ENCODE data around the gene FAM124A. TPM values are rescaled to one million over a fixed set of nuclear protein-coding genes. Genes with fewer than 3 reads are reported as not detected.

FAM124A gene
- total RNA-seq, 1 donor from 2014 or later = 1.5 TPM

- Mint-ChIP-seq H3K4me3 (ENCODE audit: low read depth) (no peak overlapping the region), H3K36me3 (ENCODE audit: insufficient read depth) (no peaks in the 10 kb centered on the region), H3K9me3 (ENCODE audit: low read depth) (no peaks in the 10 kb centered on the region), H3K27me3 (peaks cover 6% of the 10 kb centered on the region), H3K4me1 (ENCODE audit: low read depth) (no peaks in the 10 kb centered on the region), H3K27ac (no peak overlapping the region)
- no peak for DNase-seq (ENCODE audit: low spot score, unreplicated experiment)
- TF ChIP-seq CTCF (IDR thresholded peaks at IDR 0.05; ENCODE audit: unreplicated experiment) = no peak
These were observed 21.6 kb downstream of the FAM124A start for GRCh38 chr13:51243832-51244231.

GRCh38 chr13:51244637-51245405 lies 22.6 kb downstream of the FAM124A start:
- no peak for DNase-seq (ENCODE audit: low spot score, unreplicated experiment)
- no peak for TF ChIP-seq CTCF (IDR thresholded peaks at IDR 0.05; ENCODE audit: unreplicated experiment)
- Mint-ChIP-seq H3K27me3 (peaks cover 6% of the 10 kb centered on the region), H3K27ac (no peak overlapping the region), H3K4me3 (ENCODE audit: low read depth) (no peak overlapping the region), H3K4me1 (ENCODE audit: low read depth) (no peaks in the 10 kb centered on the region), H3K36me3 (ENCODE audit: insufficient read depth) (no peaks in the 10 kb centered on the region), H3K9me3 (ENCODE audit: low read depth) (no peaks in the 10 kb centered on the region)

GRCh38 chr13:51245583-51245982 lies 23.4 kb downstream of the FAM124A start:
- H3K27ac Mint-ChIP-seq = no peak overlapping the region
- no peaks in the 10 kb centered on the region for H3K36me3 Mint-ChIP-seq (ENCODE audit: insufficient read depth)
- DNase-seq (ENCODE audit: low spot score, unreplicated experiment) = no peak
- H3K9me3 Mint-ChIP-seq (ENCODE audit: low read depth) = no peaks in the 10 kb centered on the region
- peaks cover 6% of the 10 kb centered on the region for H3K27me3 Mint-ChIP-seq
- TF ChIP-seq CTCF (IDR thresholded peaks at IDR 0.05; ENCODE audit: unreplicated experiment) = no peak
- H3K4me1 Mint-ChIP-seq (ENCODE audit: low read depth) = no peaks in the 10 kb centered on the region
- H3K4me3 Mint-ChIP-seq (ENCODE audit: low read depth) = no peak overlapping the region

- no peak for DNase-seq (ENCODE audit: low spot score, unreplicated experiment)
- Mint-ChIP-seq H3K27ac (no peak overlapping the region), H3K4me1 (ENCODE audit: low read depth) (no peaks in the 10 kb centered on the region), H3K9me3 (ENCODE audit: low read depth) (no peaks in the 10 kb centered on the region), H3K36me3 (ENCODE audit: insufficient read depth) (no peaks in the 10 kb centered on the region), H3K4me3 (ENCODE audit: low read depth) (no peak overlapping the region), H3K27me3 (peaks cover 3% of the 10 kb centered on the region)
- no peak for TF ChIP-seq CTCF (IDR thresholded peaks at IDR 0.05; ENCODE audit: unreplicated experiment)
These were observed 23.8 kb downstream of the FAM124A start for GRCh38 chr13:51246025-51246417.

GRCh38 chr13:51246418-51247277 lies 24.4 kb downstream of the FAM124A start:
- Mint-ChIP-seq H3K27ac (no peak overlapping the region), H3K9me3 (ENCODE audit: low read depth) (no peaks in the 10 kb centered on the region)
- TF ChIP-seq CTCF (IDR thresholded peaks at IDR 0.05; ENCODE audit: unreplicated experiment) = no peak

More at GRCh38 chr13:51246418-51247277, 24.4 kb downstream of the FAM124A start:
- DNase-seq (ENCODE audit: low spot score, unreplicated experiment) = no peak
- Mint-ChIP-seq H3K4me3 (ENCODE audit: low read depth) (no peak overlapping the region), H3K27me3 (no peaks in the 10 kb centered on the region), H3K36me3 (ENCODE audit: insufficient read depth) (no peaks in the 10 kb centered on the region), H3K4me1 (ENCODE audit: low read depth) (no peaks in the 10 kb centered on the region)

Data from progenitor cell of endocrine pancreas (in vitro differentiated cells).